Measurements from ENCODE around the gene ARHGAP24. TPM values are rescaled to one million over a fixed set of nuclear protein-coding genes. Genes with fewer than 3 reads are reported as not detected.

The ARHGAP24 gene
- polyA plus RNA-seq, 1 of the 3 experiments (the other 2 are of a cell fraction), result 1.4 TPM

- TF ChIP-seq CTCF (IDR thresholded peaks at IDR 0.05) (no peak), NFIC (IDR thresholded peaks at IDR 0.05; ENCODE audit: borderline replicate concordance) (no peak), RCOR1 (IDR thresholded peaks at IDR 0.05; ENCODE audit: low read length) (peak; percentile 99), POLR2AphosphoS5 (IDR thresholded peaks at IDR 0.05; ENCODE audit: low read depth, low read length) (peak; percentile 60; the same call in 1 of the 2 replicates), FOXJ3 (CRISPR knock-in tag; IDR thresholded peaks at IDR 0.05) (0 out of 2 replicates have a peak, but pooled peaks have one; percentile 42), TEAD4 (IDR thresholded peaks at IDR 0.05; ENCODE audit: borderline replicate concordance, insufficient read depth) (peak; percentile 48; the same call in 1 of the 2 replicates), MXI1 (IDR thresholded peaks at IDR 0.05; ENCODE audit: low read depth, low read length) (peak; percentile 17; the same call in 1 of the 2 replicates), RXRA (IDR thresholded peaks at IDR 0.05; ENCODE audit: borderline replicate concordance, low read depth) (no peak), TAF1 (IDR thresholded peaks at IDR 0.05; ENCODE audit: borderline replicate concordance, low read depth, low read length) (no peak), GABPA (IDR thresholded peaks at IDR 0.05; ENCODE audit: low read depth) (no peak), IRF3 (IDR thresholded peaks at IDR 0.05; ENCODE audit: low read depth, low read length) (no peak), REST (IDR thresholded peaks at IDR 0.05; ENCODE audit: low read depth, low read length) (no peak), FOXM1 (IDR thresholded peaks at IDR 0.05; ENCODE audit: low read depth) (no peak), USF2 (IDR thresholded peaks at IDR 0.05; ENCODE audit: borderline replicate concordance, low read depth, low read length) (no peak), SMC3 (IDR thresholded peaks at IDR 0.05; ENCODE audit: low read depth, low read length) (no peak), SIN3A (IDR thresholded peaks at IDR 0.05; ENCODE audit: borderline replicate concordance, low read depth, low read length) (no peak), RFX5 (IDR thresholded peaks at IDR 0.05; ENCODE audit: low read length) (no peak), JUND (IDR thresholded peaks at IDR 0.05) (no peak), FOSL2 (IDR thresholded peaks at IDR 0.05; ENCODE audit: borderline replicate concordance, low read depth) (no peak), TCF12 (IDR thresholded peaks at IDR 0.05) (peak; percentile 67), PBX3 (IDR thresholded peaks at IDR 0.05) (no peak)
These were observed 544.4 kb downstream of the ARHGAP24 start (continued) for GRCh38 chr4:86019362-86019761.

Measured in SK-N-SH (cell line).